Heart right ventricle (tissue), 16 donors: ENCODE results near the gene ZNF416. TPM values are rescaled to one million over a fixed set of nuclear protein-coding genes. Genes with fewer than 3 reads are reported as not detected.

ENCODE experiments used
- ATAC-seq, 8 donors: fragments of 200-7000 bp; cut with Tn5 transposase; one replicate each; pipeline ENCODE4 v1.9.1; 2020; ENCODE audit warnings: mild to moderate bottlenecking in 8 of 8, moderate library complexity in 8 of 8, moderate number of reproducible peaks in 1 of 8
- DNase-seq, 2 donors: peaks; one replicate each; pipeline ENCODE4 v3.0.0-alpha.2; 2020
- H3K27ac ChIP-seq, 10 donors: fragments of 200-600 bp; sonication (generic) in 2 of 10; one replicate each; pipeline versions ENCODE4 v1.5.0 to v1.8.0; 2020 to 2022; ENCODE audit warnings: mild to moderate bottlenecking in 3 of 10
- H3K27me3 ChIP-seq, 7 donors: fragments of 200-600 bp; one replicate each; pipeline ENCODE4 v1.8.0; 2021 to 2022; ENCODE audit warnings: mild to moderate bottlenecking in 2 of 7
- H3K36me3 ChIP-seq, 9 donors: fragments of 200-600 bp; sonication (generic) in 1 of 9; one replicate each; pipeline versions ENCODE4 v1.5.0 to v1.8.0; 2020 to 2022; ENCODE audit warnings: mild to moderate bottlenecking in 2 of 9
- H3K4me1 ChIP-seq, 9 donors: fragments of 200-600 bp; sonication (generic) in 1 of 9; one replicate each; pipeline versions ENCODE4 v1.5.0 to v1.8.0; 2020 to 2022; ENCODE audit warnings: mild to moderate bottlenecking in 4 of 9
- H3K4me3 ChIP-seq, 10 donors: fragments of 200-600 bp; sonication (generic) in 2 of 10; one replicate each; pipeline versions ENCODE4 v1.5.0 to v1.8.0; 2020 to 2022; ENCODE audit warnings: mild to moderate bottlenecking in 7 of 10, moderate library complexity in 2 of 10
- H3K9me3 ChIP-seq, 11 donors: fragments of 200-600 bp in 10 of 11; sonication (generic) in 2 of 11; one replicate each; pipeline versions ENCODE4 v1.5.0 to v1.8.0; 2013 to 2022; ENCODE audit warnings: mild to moderate bottlenecking in 2 of 11, control low read depth in 1 of 11, moderate library complexity in 1 of 11
- CTCF ChIP-seq, 9 donors: fragments of 200-600 bp; sonication (generic) in 2 of 9; IDR thresholded peaks; one replicate each; pipeline versions ENCODE4 v1.5.0 to v1.8.0; 2021 to 2022; ENCODE audit warnings: antibody characterized with exemption in 9 of 9, mild to moderate bottlenecking in 5 of 9, moderate library complexity in 1 of 9
- WGBS, 2 donors: extraction: QIAGEN DNeasy Blood & Tissue Kit; methylation state at CpG; one replicate each; pipeline ENCODE4 v1.1.7; 2013; ENCODE audit warnings: inconsistent platforms in 1 of 2; 5-methylcytosine and 5-hydroxymethylcytosine counted together
- intact Hi-C, 10 donors: fragments of 100-400 bp; cut with DNase I; formaldehyde crosslinking; loops; one replicate each; pipeline versions ENCODE4 v1.11.1 to v1.14.2; 2022
- polyA plus RNA-seq, 2 donors: library from polyadenylated mRNA; stranded (reverse); fragments of 200-250 nt; gene quantifications; one replicate each; pipeline ENCODE4 v1.2.3, GENCODE V29; 2013
- total RNA-seq, 10 donors: library from RNA; stranded (reverse); fragmentation: NEBNext Ultra II Directional in 3 of 10; extraction: Animal tissue kit (Norgen Biotek cat#: 25700) in 3 of 10; gene quantifications; one replicate each; pipeline versions ENCODE4 v1.2.1 to v1.2.4, GENCODE V29; 2021 to 2023
- donor health status: Arrhythmogenic right ventricular cardiomyopathy.
- donor health status: ischemic (EF 13 %, LVEDD 7.1; RV severe dilation, severe dysfunction).
- donor health status: healthy with polysubstance abuse.
- donor health status: DM: no; HTN: yes; CAD: no.
- donor health status: DM: no; HTN: no; CAD: no.
- donor health status: ischemic (EF 25% LVEDD 6.9; RV normal size, moderate dysfunction).
- donor health status: ischemic (EF 25% LVEDD 5.7; RV mildly dilated, moderate dysfunction).
- donor health status: healthy.
- donor health status: DM: yes; HTN: yes; CAD: no.
- donor health status: Ischemic cardiomyopathy.
- donor health status: ischemic (EF 35%, LVEDD 5.7; RV mildly dilated, moderate dysfunction).
- donor health status: nonischemic (EF 11% LVEDD 7.7; RV severe dilation, severe dysfunction).
- donor health status: DM: yes; HTN: yes; CAD: no.
- donor health status: PGD.
- donor health status: ischemic (EF 29% LVEDD 5.4; RV normal size, mild dysfunction).
- donor health status: nonischemic (EF 23%, LVEDD 6.1; RV moderate dilation, normal function).

Gene ZNF416
- total and polyA plus RNA-seq, 12 donors, result 1.7 to 6.5 (median 4.4) TPM

GRCh38 chr19:57599377-57599760, 20.7 kb upstream of the ZNF416 start:
- WGBS, 2 donors, result 44 to 50% methylated on average over 8 of the region's 8 CpGs
- no peak for ATAC-seq
- peaks cover 0 to 68% (median 6%) of the 10 kb centered on the region in 11 donors for H3K9me3 ChIP-seq
- intact Hi-C loops, result loop anchor here in 2 of 10 donors (1.0 to 2.0 kb wide), 2 partner anchors 21 to 34 kb away; partner anchors contain the start of genes ZNF211 (in 1 of the 2) and ZNF416 (in 1 of the 2)
- peaks cover 2 to 21% (median 10%) of the 10 kb centered on the region in 9 donors for H3K4me1 ChIP-seq
- H3K4me3 ChIP-seq, result peak overlapping the region; percentile 60 to 97 (median 83)
- H3K27ac ChIP-seq, result peak overlapping the region in 9 of 10 donors; percentile 41 to 84 (median 67)
- H3K36me3 ChIP-seq, result peaks cover 0 to 17% (median 0%) of the 10 kb centered on the region in 9 donors
- DNase-seq, result no peak
- H3K27me3 ChIP-seq, result no peaks in the 10 kb centered on the region
- TF ChIP-seq CTCF (IDR thresholded peaks at IDR 0.05), result no peak

GRCh38 chr19:57587529-57587928, 8.8 kb upstream of the ZNF416 start:
- Histone ChIP-seq H3K9me3 (peaks cover 0 to 95% (median 63%) of the 10 kb centered on the region in 11 donors), H3K4me3 (no peak overlapping the region), H3K27me3 (no peaks in the 10 kb centered on the region), H3K36me3 (peaks cover 0 to 74% (median 41%) of the 10 kb centered on the region in 9 donors), H3K4me1 (peaks cover 5 to 22% (median 16%) of the 10 kb centered on the region in 9 donors), H3K27ac (no peak overlapping the region)
- no peak for TF ChIP-seq CTCF (IDR thresholded peaks at IDR 0.05)
- DNase-seq (no peak), ATAC-seq (no peak)
- intact Hi-C loops, result loop anchor here in 1 of 10 donors (5.0 kb wide), 1 partner anchor 45 kb away; the partner anchor contains the start of gene ZNF211
- 96 to 100% methylated on average over 1 of the region's 1 CpG for WGBS, 2 donors

GRCh38 chr19:57583521-57584416, 5.1 kb upstream of the ZNF416 start, which contains the start of gene ZIK1:
Gene ZIK1, plus strand, starts transcription at chr19:57584145. Its CDS starts 212 bp downstream, at chr19:57584357.
- peaks cover 0 to 85% (median 26%) of the 10 kb centered on the region in 11 donors for H3K9me3 ChIP-seq
- H3K27me3 ChIP-seq, result no peaks in the 10 kb centered on the region
- DNase-seq (peak; percentile 88 to 96), ATAC-seq (peak; percentile 92 to 98 (median 96))
- peaks cover 5 to 30% (median 20%) of the 10 kb centered on the region in 9 donors for H3K4me1 ChIP-seq
- H3K4me3 ChIP-seq, result peak within 1 kb of the TSS; percentile 37 to 89 (median 76)
- TF ChIP-seq CTCF (IDR thresholded peaks at IDR 0.05), result peak in 4 of 9 donors; percentile 29 to 48 (median 44)
- peaks cover 0 to 36% (median 11%) of the 10 kb centered on the region in 9 donors for H3K36me3 ChIP-seq
- WGBS, 2 donors, result 1% methylated on average over 76 of the region's 76 CpGs
- H3K27ac ChIP-seq, result peak within 1 kb of the TSS in 9 of 10 donors; percentile 46 to 85 (median 74)
- intact Hi-C loops, result no loop called here

GRCh38 chr19:57583104-57583520, 4.4 kb upstream of the ZNF416 start:
- H3K27ac ChIP-seq, result peak overlapping the region in 6 of 10 donors; percentile 46 to 85 (median 74)

More at GRCh38 chr19:57583104-57583520, 4.4 kb upstream of the ZNF416 start:
- H3K4me1 ChIP-seq, result peaks cover 6 to 33% (median 24%) of the 10 kb centered on the region in 9 donors
- intact Hi-C loops, result no loop called here
- peaks cover 0 to 79% (median 19%) of the 10 kb centered on the region in 11 donors for H3K9me3 ChIP-seq
- WGBS, 2 donors, result 35 to 41% methylated on average over 21 of the region's 21 CpGs
- H3K36me3 ChIP-seq, result peaks cover 0 to 30% (median 4%) of the 10 kb centered on the region in 9 donors
- ATAC-seq (no peak), DNase-seq (peak in 1 of 2 donors; percentile 9)
- H3K4me3 ChIP-seq, result peak overlapping the region; percentile 29 to 89 (median 76)
- TF ChIP-seq CTCF (IDR thresholded peaks at IDR 0.05), result no peak
- H3K27me3 ChIP-seq, result no peaks in the 10 kb centered on the region
